ENCODE data around the gene CLMN.

Gene CLMN

GRCh38 chr14:95236221-95236620 lies 83.5 kb downstream of the CLMN start:
- no peak for FAIRE-seq

DNA sequence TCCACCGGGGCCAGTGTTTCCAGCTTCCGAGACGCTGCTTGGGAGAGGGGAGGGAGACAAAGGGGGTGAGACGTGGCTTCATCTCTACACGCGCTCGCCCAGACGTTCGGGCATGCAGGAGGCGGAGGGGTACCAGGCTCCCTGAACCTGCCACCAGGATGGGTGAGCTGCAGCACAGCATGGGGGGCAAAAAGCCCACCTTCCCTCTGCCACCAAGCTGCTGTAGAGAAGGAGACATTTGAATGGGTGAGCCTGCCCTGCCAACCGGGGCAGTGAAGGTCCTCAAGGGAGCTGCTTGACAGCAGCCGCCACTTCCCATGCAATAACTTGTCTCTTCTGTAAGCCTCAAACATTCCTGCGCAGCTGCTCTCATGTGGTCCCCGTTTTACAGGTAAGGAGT lies 83.9 kb downstream of the CLMN start:
- FAIRE-seq = no peak

DNA sequence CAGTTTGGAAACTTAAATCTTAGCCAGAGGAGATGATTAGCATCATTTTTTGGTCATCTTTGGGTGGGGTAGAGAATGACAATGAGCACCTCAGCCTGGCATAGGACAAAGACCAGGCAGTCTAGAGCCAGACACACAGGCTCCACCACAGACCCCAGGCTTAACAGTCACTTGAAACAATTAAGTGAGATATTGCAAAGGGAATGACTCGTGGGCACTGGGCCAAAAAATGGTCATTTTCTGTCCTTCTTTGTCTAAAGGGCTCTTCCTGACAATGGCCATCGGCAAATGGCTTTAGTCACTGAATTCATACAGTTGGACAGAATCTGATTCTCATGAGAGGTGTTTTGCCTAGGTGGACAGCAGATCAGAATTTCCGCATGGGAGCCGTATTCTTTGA lies 84.4 kb downstream of the CLMN start:
- FAIRE-seq = no peak

DNA sequence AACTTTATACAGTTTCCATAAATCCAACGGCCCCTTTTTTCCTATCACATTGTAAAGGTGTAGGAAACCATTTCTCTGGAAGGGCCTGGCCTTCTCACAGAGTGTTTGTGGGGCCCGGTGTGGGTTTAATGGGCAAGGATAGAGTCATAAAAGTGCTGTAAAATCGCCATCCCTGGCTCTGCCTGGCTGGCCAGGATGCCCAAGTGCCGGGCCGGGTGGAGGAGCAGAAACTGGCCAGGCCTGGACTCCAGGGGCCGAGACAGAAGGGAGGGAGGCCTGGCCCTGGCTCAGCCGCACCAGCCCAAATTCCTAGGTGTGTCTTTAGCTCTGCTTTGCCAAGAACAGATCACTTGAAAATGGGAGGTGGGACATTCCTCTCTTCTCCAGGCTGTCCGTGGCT lies 85.3 kb downstream of the CLMN start:
- FAIRE-seq = no peak

GRCh38 chr14:95233702-95234241 lies 85.9 kb downstream of the CLMN start:
- FAIRE-seq = no peak

DNA sequence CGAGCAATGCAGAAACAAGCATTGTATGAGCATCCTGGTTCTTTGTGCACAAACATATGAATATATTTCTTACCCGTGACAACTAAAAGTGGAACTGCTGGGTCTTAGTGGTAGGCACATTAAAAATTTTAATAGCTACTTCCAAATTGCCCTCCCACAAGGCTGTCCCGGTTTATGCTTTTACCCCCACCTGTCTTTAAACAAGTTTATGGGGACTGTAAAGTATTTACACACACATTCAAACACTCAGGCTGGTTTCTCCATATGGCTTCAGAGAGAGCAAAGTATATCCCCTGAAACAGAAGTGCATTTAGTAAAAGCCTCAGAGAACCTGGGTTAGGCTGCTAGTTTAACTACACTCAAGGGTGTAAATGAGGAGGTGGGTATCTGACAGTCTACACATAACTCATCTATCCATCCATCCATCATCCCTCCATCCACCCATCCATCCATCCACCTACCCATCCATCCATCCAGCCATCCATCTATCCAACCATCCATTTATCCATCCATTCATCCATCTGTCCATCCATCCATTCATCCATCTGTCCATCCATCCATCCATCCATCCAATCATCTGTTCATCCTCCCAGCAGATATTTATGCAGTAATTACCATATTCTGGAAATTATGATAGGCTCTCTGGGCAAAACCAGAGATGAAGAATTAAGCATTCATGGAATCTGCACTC lies 86.7 kb downstream of the CLMN start:
- no peak for FAIRE-seq

DNA sequence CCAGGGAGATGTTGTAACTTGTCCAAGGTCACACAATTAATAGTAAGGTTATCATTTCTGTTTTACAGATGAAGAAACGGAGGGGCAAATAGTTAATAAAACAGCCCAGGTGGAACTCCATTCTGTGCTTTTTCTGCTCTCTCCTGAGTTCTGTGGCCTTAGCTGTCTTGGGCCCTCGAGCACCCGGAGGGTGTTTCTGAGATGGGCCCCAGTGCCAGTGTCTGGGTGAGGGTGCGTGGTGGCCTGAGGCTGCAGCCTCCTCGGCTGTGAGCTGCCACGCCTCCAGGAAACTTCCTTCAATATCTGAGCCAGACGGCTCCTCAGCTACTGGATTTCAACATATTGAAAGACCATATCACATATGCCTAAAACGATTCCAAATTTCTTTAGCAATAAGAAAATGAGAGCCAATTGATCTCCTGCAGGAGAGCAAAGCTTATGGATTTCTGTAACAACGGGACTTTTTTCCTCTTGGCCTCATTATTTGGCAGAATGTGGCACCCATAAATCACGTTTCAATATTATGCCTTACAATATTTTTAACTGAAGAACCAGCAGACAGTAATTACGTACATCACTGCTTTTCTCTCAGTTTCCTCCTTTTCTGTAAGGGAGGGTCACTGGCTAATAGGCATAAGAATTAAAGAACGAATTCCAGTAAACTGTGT lies 87.6 kb downstream of the CLMN start:
- no peak for FAIRE-seq

DNA sequence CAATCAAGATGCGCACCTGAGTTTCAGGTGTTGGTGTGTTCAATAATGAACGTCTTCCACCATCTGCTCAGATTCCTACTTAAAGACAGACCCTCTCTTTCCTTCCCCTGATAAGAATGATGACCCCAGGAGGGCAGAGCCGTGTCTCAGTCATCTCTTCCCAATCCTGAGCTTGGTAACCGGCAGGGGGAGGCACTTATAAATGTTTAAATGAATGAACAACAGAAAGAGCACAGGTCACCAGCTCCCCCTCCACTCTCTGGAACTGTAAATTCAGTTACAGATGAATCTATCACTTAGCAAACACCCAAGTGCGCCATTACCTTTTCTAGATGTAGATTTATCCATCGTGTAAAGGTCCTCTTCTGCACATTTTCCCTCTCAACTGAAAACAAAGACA lies 90.0 kb downstream of the CLMN start:
- FAIRE-seq = no peak

DNA sequence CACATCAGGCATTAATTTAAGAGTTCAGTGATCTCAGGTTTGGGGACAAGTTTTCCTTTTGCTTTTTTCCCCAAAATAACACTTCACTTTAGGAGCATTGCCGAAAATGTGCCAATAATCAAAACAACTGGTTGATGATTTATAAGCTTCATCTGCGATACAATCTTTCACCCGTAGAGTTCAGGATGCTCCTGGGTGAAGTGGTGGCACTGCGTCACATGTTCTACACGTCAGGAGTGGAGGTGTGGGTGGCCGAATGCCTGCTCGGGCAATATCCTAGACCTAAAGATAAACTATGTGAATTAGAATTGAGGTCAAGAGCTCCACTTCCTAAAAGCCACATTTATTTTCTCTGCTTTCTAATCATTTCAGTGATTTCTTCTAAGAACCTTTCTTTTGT lies 91.5 kb downstream of the CLMN start:
- FAIRE-seq = no peak

DNA sequence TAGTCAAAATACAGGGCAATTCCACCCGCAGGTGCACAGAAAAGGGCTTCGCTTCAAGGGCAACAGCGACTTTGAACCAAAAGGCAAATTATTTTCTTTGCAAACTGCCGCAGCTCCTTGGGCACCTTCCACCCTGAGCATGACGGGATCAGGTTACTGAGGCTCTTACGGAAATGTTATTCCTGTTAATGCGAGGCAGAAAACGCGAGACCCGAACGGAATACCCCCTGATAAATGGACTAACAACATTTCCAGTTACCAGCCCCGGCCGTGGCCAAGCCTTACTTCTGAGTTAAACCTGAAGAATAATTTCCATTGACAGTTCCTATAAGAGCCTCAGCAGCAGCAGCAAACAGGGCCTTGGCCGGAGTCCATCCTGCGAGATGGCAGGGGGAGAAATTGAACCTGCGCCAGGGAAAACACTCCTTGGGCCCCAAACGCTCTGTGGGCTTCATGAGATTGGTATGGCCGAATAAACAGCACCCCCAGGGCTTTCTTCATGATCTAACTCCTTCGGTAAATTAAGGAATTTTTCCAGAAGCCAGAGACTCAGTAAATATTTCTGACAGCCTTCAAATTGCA lies 92.3 kb downstream of the CLMN start:
- no peak for FAIRE-seq

GRCh38 chr14:95226801-95227200 lies 92.9 kb downstream of the CLMN start:
- FAIRE-seq = no peak

GRCh38 chr14:95225251-95225887 lies 94.3 kb downstream of the CLMN start:
- FAIRE-seq = no peak

GRCh38 chr14:95222870-95223398 lies 96.8 kb downstream of the CLMN start:
- no peak for FAIRE-seq

GRCh38 chr14:95222151-95222631 lies 97.5 kb downstream of the CLMN start:
- FAIRE-seq = no peak

DNA sequence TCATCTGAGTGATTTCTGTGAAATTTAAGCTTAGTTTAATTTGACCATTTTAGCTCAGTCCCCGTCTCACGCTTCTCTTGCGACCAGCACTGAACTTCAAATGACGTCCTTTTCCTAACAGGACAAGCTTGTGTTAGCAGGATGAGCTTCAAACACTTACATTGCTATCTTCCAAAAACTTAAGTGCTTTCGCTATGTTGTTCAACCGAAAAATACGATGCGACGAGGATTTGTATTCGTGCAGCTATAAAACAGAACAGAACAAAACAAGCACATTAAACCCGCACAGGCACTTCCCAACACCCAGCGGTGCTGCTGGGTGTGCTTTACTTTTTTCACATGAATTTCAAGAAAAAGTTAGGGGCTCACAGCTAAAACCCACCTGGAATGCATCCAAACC lies 98.2 kb downstream of the CLMN start:
- FAIRE-seq = no peak

- no peak for FAIRE-seq
Measured at GRCh38 chr14:95220663-95221231, 99.0 kb downstream of the CLMN start.

DNA sequence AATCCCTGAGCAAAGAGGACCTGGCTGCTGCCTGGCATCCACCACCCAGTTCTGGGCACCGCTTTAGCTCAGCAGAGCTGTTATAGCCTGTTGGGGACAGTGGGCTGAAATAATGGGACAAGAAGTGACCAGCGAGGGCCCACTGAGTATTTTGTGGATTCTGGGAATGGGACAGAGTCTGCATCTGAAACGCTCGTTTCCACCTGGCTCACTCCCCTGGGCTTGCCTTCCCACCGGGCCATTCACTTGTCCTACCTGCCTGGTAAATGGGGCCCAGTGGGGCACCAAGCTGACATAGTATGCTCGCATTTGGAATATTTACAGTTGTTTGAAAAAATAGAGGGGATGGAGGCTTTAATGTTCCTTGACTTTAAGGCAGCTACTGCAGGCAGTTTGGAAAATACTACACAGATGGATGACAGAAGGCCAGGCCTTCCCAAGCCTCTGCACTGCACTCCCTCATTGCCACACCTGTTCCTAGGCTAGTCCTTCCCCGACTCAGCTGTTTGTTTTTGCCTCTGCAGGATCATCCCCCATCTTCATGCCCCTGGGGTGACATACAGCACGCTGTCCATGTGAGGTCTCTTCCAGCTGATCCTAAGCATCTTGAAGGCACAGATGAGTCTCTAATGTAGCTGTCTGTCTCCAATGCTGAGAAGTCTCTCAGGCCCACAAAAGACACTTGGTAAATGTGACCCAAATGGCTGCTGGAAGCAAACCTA lies 101.1 kb downstream of the CLMN start:
- FAIRE-seq = no peak

- FAIRE-seq = no peak
Measured at GRCh38 chr14:95218006-95218405, 101.7 kb downstream of the CLMN start.

- no peak for FAIRE-seq
Measured at GRCh38 chr14:95217391-95217900, 102.3 kb downstream of the CLMN start.

GRCh38 chr14:95216008-95216407 lies 103.7 kb downstream of the CLMN start:
- FAIRE-seq = no peak

DNA sequence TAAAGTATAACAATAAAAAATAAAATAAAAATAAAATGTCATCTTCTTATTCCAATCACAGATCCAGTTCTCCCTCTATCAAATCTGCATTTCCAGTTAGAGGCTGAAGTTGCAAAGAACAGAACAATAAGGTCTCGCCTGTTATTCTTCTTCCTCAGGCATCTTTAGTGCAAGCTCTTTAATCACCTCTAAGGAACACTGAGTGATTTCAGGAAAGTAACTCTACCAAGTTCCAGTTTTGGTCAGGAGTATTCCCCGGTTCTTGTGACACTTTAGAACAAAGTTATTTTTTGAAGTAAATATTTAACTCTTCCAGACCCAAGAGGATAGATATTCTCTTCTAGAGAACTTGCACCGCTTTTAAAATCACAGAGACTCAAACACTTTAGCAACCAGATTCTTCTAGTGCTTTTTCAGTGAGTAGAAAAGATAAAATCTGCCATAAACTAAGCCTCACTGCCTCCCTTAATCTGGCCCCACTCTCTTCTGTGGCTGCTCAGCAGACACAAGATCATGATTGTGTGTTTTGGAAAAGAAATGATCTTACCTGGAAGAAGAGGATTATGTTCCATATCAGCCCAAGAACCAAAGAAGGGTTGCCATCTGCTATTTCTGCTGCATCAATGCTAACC lies 104.5 kb downstream of the CLMN start:
- FAIRE-seq = no peak

- FAIRE-seq = no peak
Measured at GRCh38 chr14:95213774-95214173, 105.9 kb downstream of the CLMN start.

Data from A204.1 (cell line).